HepG2 (cell line): ENCODE measurements around the gene SNX9. TPM values are rescaled to one million over a fixed set of nuclear protein-coding genes. Genes with fewer than 3 reads are reported as not detected.

Experiments
- ATAC-seq: fragments of 200-7000 bp; cut with Tn5 transposase; 3 replicates; pipeline ENCODE4 v1.9.1; 2020; ENCODE audit warnings: mild to moderate bottlenecking, moderate library complexity
- BruUV-seq: library from RNA; stranded (reverse); fragments of 400-500 nt; replicated peaks from 2 replicates; lab custom pipeline; 2021; lab: Mats Ljungman, UMichigan
- CTCF ChIA-PET: fragments of 300-600 bp; formaldehyde crosslinking; extraction: SDS; loops from one replicate; lab custom pipeline; 2021; ENCODE audit warnings: low total read pairs, inconsistent platforms, low intra/inter-chr PET ratio; lab: Yijun Ruan, JAX
- POLR2A ChIA-PET: fragments of 350-600 bp; sonication (Branson Sonifier 250); formaldehyde crosslinking; loops from one replicate; lab custom pipeline; 2020; ENCODE audit warnings: antibody characterized with exemption, inconsistent platforms; lab: Yijun Ruan, JAX
- DNase-seq: peaks from one replicate; pipeline ENCODE4 v3.0.0-alpha.2; 2015; ENCODE audit warnings: low spot score
- FAIRE-seq: peaks from 3 replicates; lab custom pipeline; 2011; peaks lifted over from hg19 to GRCh38; lab: Jason Lieb, UNC
- H2AFZ ChIP-seq: one replicate; pipeline ENCODE4 v1.6.1; 2011; ENCODE audit warnings: low read length, inconsistent platforms
- H3K27ac ChIP-seq: fragments of 300-600 bp; 3 replicates; pipeline ENCODE4 v1.8.0; 2011; ENCODE audit warnings: mixed run types, mild to moderate bottlenecking, mixed read lengths, low read length, inconsistent platforms; ENCODE audit not compliant: insufficient read depth; ENCODE audit errors: extremely low read length
- H3K27me3 ChIP-seq, 2 experiments: fragments of 200-600 bp in 1 of 2; 2 replicates in 1 of 2; 3 replicates in 1 of 2; pipeline versions ENCODE4 v1.6.0 to v1.8.0; 2011; ENCODE audit warnings: low read length in 2 of 2, mild to moderate bottlenecking in 2 of 2, moderate library complexity in 2 of 2, inconsistent platforms in 1 of 2; ENCODE audit not compliant: insufficient read depth in 2 of 2, control insufficient read depth in 1 of 2
- H3K36me3 ChIP-seq, 2 experiments: fragments of 200-600 bp in 1 of 2; replicated peaks in 1 of 2; 2 replicates in 1 of 2; 3 replicates in 1 of 2; pipeline versions ENCODE4 v1.5.1 to v1.8.0; 2011; ENCODE audit warnings: low read length in 2 of 2, inconsistent platforms in 1 of 2; ENCODE audit not compliant: insufficient read depth in 2 of 2, control insufficient read depth in 1 of 2
- H3K4me1 ChIP-seq: 2 replicates; pipeline ENCODE4 v1.5.1; 2012; ENCODE audit warnings: low read length, inconsistent platforms; ENCODE audit not compliant: insufficient read depth
- H3K4me2 ChIP-seq: 2 replicates; pipeline ENCODE4 v1.6.0; 2011; ENCODE audit warnings: low read depth, low read length, inconsistent platforms
- H3K4me3 ChIP-seq, 3 experiments: fragments of 200-600 bp in 1 of 3; sonication (generic), shearing (Covaris generic) in 1 of 3; replicated peaks in 1 of 3; 2 replicates each; pipeline ENCODE4 v1.5.1; 2011 to 2016; ENCODE audit warnings: low read length in 3 of 3, inconsistent platforms in 2 of 3, low read depth in 2 of 3, mild to moderate bottlenecking in 2 of 3, control low read depth in 1 of 3, mixed read lengths in 1 of 3; ENCODE audit not compliant: insufficient read depth in 1 of 3
- H3K79me2 ChIP-seq: one replicate; pipeline ENCODE4 v1.6.1; 2011; ENCODE audit warnings: low read length, inconsistent platforms; ENCODE audit not compliant: insufficient read depth
- H3K9ac ChIP-seq: 2 replicates; pipeline ENCODE4 v1.6.0; 2011; ENCODE audit warnings: mild to moderate bottlenecking, low read depth, low read length, inconsistent platforms; ENCODE audit not compliant: insufficient read depth
- H3K9me3 ChIP-seq: 2 replicates; pipeline ENCODE4 v1.5.1; 2012; ENCODE audit warnings: mild to moderate bottlenecking, low read length
- H4K20me1 ChIP-seq: 2 replicates; pipeline ENCODE4 v1.6.0; 2011; ENCODE audit warnings: inconsistent platforms, mild to moderate bottlenecking, low read length, moderate library complexity; ENCODE audit not compliant: insufficient read depth
- ARID2 ChIP-seq: sonication (generic); formaldehyde crosslinking; IDR thresholded peaks from 2 replicates; pipeline ENCODE4 v1.8.1; 2022; ENCODE audit warnings: mild to moderate bottlenecking, missing genetic modification reagents, borderline replicate concordance
- GABPB1 ChIP-seq: IDR thresholded peaks from 2 replicates; pipeline ENCODE4 v1.6.1; 2016; ENCODE audit warnings: mild to moderate bottlenecking, missing genetic modification reagents, moderate library complexity, missing compliant biosample characterization
- HMGXB4 ChIP-seq, 2 experiments: sonication (generic) in 1 of 2; formaldehyde crosslinking in 1 of 2; IDR thresholded peaks; 2 replicates each; pipeline versions ENCODE4 v1.4.0 to v1.6.1; 2018 to 2020; ENCODE audit warnings: missing genetic modification reagents in 2 of 2, borderline replicate concordance in 1 of 2, low read depth in 1 of 2, mild to moderate bottlenecking in 1 of 2, missing biosample characterization in 1 of 2
- MXD4 ChIP-seq: IDR thresholded peaks from 2 replicates; pipeline ENCODE4 v1.6.1; 2016; ENCODE audit warnings: mild to moderate bottlenecking, missing biosample characterization, missing genetic modification reagents
- NKX3-1 ChIP-seq: sonication (generic); formaldehyde crosslinking; IDR thresholded peaks from 2 replicates; pipeline ENCODE4 v1.5.0; 2020; ENCODE audit warnings: missing genetic modification reagents
- RXRB ChIP-seq: IDR thresholded peaks from 2 replicates; pipeline ENCODE4 v1.6.1; 2016; ENCODE audit warnings: borderline replicate concordance, missing genetic modification reagents, missing compliant biosample characterization
- ZFP90 ChIP-seq: sonication (generic); formaldehyde crosslinking; IDR thresholded peaks from 2 replicates; pipeline ENCODE4 v1.8.0; 2022; ENCODE audit warnings: missing genetic modification reagents, mild to moderate bottlenecking, inconsistent platforms, borderline replicate concordance
- ZNF235 ChIP-seq: sonication (generic); formaldehyde crosslinking; IDR thresholded peaks from 2 replicates; pipeline ENCODE4 v1.8.1; 2023; ENCODE audit warnings: mild to moderate bottlenecking, missing genetic modification reagents, borderline replicate concordance
- ZSCAN20 ChIP-seq: sonication (generic); formaldehyde crosslinking; IDR thresholded peaks from 2 replicates; pipeline ENCODE4 v1.4.0; 2020; ENCODE audit warnings: missing genetic modification reagents, mild to moderate bottlenecking, borderline replicate concordance
- WGBS: methylation state at CpG from one replicate; pipeline ENCODE4 v1.1.6; 2017; ENCODE audit warnings: low lambda C conversion rate; 5-methylcytosine and 5-hydroxymethylcytosine counted together
- in situ Hi-C: cut with HindIII; loops from 2 replicates; pipeline ENCODE4 v1.10.0; 2017; ENCODE audit warnings: low pct_unique_long_range_greater_than_20kb; ENCODE audit not compliant: extremely low pct_ligation_motif_present
- intact Hi-C: fragments of 100-400 bp; cut with micrococcal nuclease; formaldehyde crosslinking; loops from one replicate; pipeline ENCODE4 v1.10.0; 2022; ENCODE audit not compliant: unreplicated experiment
- polyA plus RNA-seq, 8 experiments: library from polyadenylated mRNA; depleted of rRNA in 3 of 8; stranded (reverse) in 7 of 8; unstranded in 1 of 8; fragments of >200 nt; fragmentation: Illumina TruSeq in 4 of 8; extraction: Trizol in 4 of 8; gene quantifications; 2 replicates each; pipeline versions ENCODE4 v1.2.1 to v1.2.3, GENCODE V29; 2011 to 2016; ENCODE audit warnings: low read depth in 4 of 8, missing spikeins in 1 of 8, mixed read lengths in 1 of 8; ENCODE audit not compliant: insufficient read depth in 1 of 8
- total RNA-seq, 5 experiments: library from RNA; depleted of rRNA; stranded (reverse); fragments of >200 nt; fragmentation: Illumina TruSeq; extraction: Trizol; gene quantifications; 2 replicates each; pipeline ENCODE4 v1.2.3, GENCODE V29; 2016; ENCODE audit warnings: low read depth in 1 of 5
- TF ChIP-seq, protein P1 (sequence below): sonication (generic); formaldehyde crosslinking; IDR thresholded peaks from 2 replicates; pipeline ENCODE4 v1.4.0; 2020; ENCODE audit warnings: missing genetic modification reagents, low read depth, mild to moderate bottlenecking, borderline replicate concordance

The SNX9 gene
- total and polyA plus RNA-seq, 2 of the 13 experiments (the other 11 are each of a cell fraction or from before 2014, with no cell fraction given) = 21.9 to 36.0 TPM

GRCh38 chr6:157911786-157912185 is 88.7 kb downstream of the SNX9 start:
- no peak for ATAC-seq
- no peak overlapping the region for H3K27ac ChIP-seq
- H2AFZ ChIP-seq = no peak overlapping the region
- no peaks in the 10 kb centered on the region for H3K4me1 ChIP-seq
- H3K9me3 ChIP-seq = no peaks in the 10 kb centered on the region
- intact Hi-C loops (no loop called here), in situ Hi-C loops (no loop called here)
- H3K9ac ChIP-seq = no peak overlapping the region
- H3K36me3 ChIP-seq = peaks cover 16 to 46% of the 10 kb centered on the region in 2 experiments
- BruUV-seq = no TSS peak
- no peak overlapping the region for H3K4me3 ChIP-seq
- H3K27me3 ChIP-seq = no peaks in the 10 kb centered on the region
- FAIRE-seq = no peak
- CTCF ChIA-PET = no interaction called here
- no peaks in the 10 kb centered on the region for H4K20me1 ChIP-seq
- WGBS = 72% methylated on average over 5 of the region's 5 CpGs
- no peak overlapping the region for H3K4me2 ChIP-seq
- no peaks in the 10 kb centered on the region for H3K79me2 ChIP-seq
- POLR2A ChIA-PET = no interaction called here
- DNase-seq = no peak
- TF ChIP-seq RXRB (CRISPR knock-in tag) (no peak), NKX3-1 (CRISPR knock-in tag) (no peak), ZNF235 (no peak), ZSCAN20 (CRISPR knock-in tag) (no peak), MXD4 (CRISPR knock-in tag) (no peak), GABPB1 (CRISPR knock-in tag) (no peak), ARID2 (CRISPR knock-in tag) (no peak), ZFP90 (CRISPR knock-in tag) (no peak), HMGXB4 (CRISPR knock-in tag; IDR thresholded peaks at IDR 0.05; ENCODE audit: borderline replicate concordance in 1 of 2, low read depth in 1 of 2) (no peak)
- TF ChIP-seq, protein P1, sequence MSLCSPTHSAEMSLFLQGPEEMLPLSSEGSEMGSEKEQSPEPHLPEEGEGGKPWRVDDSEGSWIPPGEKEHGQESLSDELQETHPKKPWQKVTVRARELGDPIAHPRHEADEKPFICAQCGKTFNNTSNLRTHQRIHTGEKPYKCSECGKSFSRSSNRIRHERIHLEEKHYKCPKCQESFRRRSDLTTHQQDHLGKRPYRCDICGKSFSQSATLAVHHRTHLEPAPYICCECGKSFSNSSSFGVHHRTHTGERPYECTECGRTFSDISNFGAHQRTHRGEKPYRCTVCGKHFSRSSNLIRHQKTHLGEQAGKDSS (CRISPR knock-in tag) = no peak
- TF ChIP-seq, all 625 proteins: peak for 0
